HG02885 (cell line): ENCODE data around the gene LMOD1.
"Not testable (repeated sequence)": the region's sequence is repeated elsewhere in the genome, so short reads cannot be mapped to it uniquely, and the experiment has no call there.

ENCODE experiments used
- ATAC-seq: cut with Tn5 transposase; IDR thresholded peaks from one replicate; pipeline ENCODE4 v1.9.1; 2021; ENCODE audit warnings: mild to moderate bottlenecking; ENCODE audit not compliant: unreplicated experiment, poor library complexity

The LMOD1 gene

GRCh38 chr1:201917362-201918033 is 28.9 kb downstream of the LMOD1 start:
- ATAC-seq, result no peak

- no peak for ATAC-seq
These were observed 29.6 kb downstream of the LMOD1 start for GRCh38 chr1:201916649-201917249.

GRCh38 chr1:201914456-201915235 is 31.7 kb downstream of the LMOD1 start:
- ATAC-seq, result no peak

- no peak for ATAC-seq
These were observed 33.5 kb downstream of the LMOD1 start for GRCh38 chr1:201912832-201913231.

GRCh38 chr1:201911826-201912571 is 34.3 kb downstream of the LMOD1 start:
- ATAC-seq, result no peak

GRCh38 chr1:201907621-201908020 is 38.7 kb downstream of the LMOD1 start:
- ATAC-seq, result no peak

GRCh38 chr1:201906336-201906735 is 40.0 kb downstream of the LMOD1 start:
- no peak for ATAC-seq

GRCh38 chr1:201905234-201905890 is 41.0 kb downstream of the LMOD1 start:
- ATAC-seq, result no peak

- no peak for ATAC-seq
These were observed 41.8 kb downstream of the LMOD1 start for GRCh38 chr1:201904579-201904978.

- ATAC-seq, result no peak
These were observed 43.2 kb downstream of the LMOD1 start for GRCh38 chr1:201903135-201903534.

GRCh38 chr1:201902198-201902597 is 44.1 kb downstream of the LMOD1 start:
- no peak for ATAC-seq

GRCh38 chr1:201901036-201901435 is 45.3 kb downstream of the LMOD1 start:
- ATAC-seq, result not testable (repeated sequence)

- ATAC-seq, result no peak
These were observed 45.9 kb downstream of the LMOD1 start for GRCh38 chr1:201900476-201900875.

- ATAC-seq, result no peak
These were observed 46.5 kb downstream of the LMOD1 start for GRCh38 chr1:201899683-201900429.

GRCh38 chr1:201898992-201899391 is 47.4 kb downstream of the LMOD1 start:
- ATAC-seq, result no peak

GRCh38 chr1:201898240-201898894 is 48.0 kb downstream of the LMOD1 start:
- no peak for ATAC-seq

- ATAC-seq, result no peak
These were observed 49.4 kb downstream of the LMOD1 start for GRCh38 chr1:201896951-201897391.

GRCh38 chr1:201895913-201896807 is 50.2 kb downstream of the LMOD1 start:
- ATAC-seq, result peak; percentile 83
